Mucosa of descending colon (tissue), 3 donors: ENCODE measurements around the gene SSBP3. TPM values are rescaled to one million over a fixed set of nuclear protein-coding genes. Genes with fewer than 3 reads are reported as not detected.

Experiments used
- ATAC-seq: fragments of 200-7000 bp; cut with Tn5 transposase; one replicate; pipeline ENCODE4 v1.9.1; 2020; ENCODE audit warnings: mild to moderate bottlenecking, moderate library complexity
- DNase-seq, 3 donors: peaks; one replicate each; pipeline ENCODE4 v3.0.0-alpha.2; 2020
- H3K36me3 ChIP-seq: fragments of 200-600 bp; one replicate; pipeline ENCODE4 v1.8.0; 2021; ENCODE audit warnings: low read depth, mild to moderate bottlenecking
- H3K4me1 ChIP-seq: fragments of 200-600 bp; one replicate; pipeline ENCODE4 v1.8.0; 2021; ENCODE audit warnings: low read depth, mild to moderate bottlenecking
- H3K4me3 ChIP-seq: fragments of 200-600 bp; one replicate; pipeline ENCODE4 v1.8.0; 2021; ENCODE audit warnings: mild to moderate bottlenecking
- H3K9me3 ChIP-seq: fragments of 200-600 bp; one replicate; pipeline ENCODE4 v1.8.0; 2021; ENCODE audit warnings: mild to moderate bottlenecking
- CTCF ChIP-seq: fragments of 200-600 bp; IDR thresholded peaks from one replicate; pipeline ENCODE4 v1.8.0; 2022; ENCODE audit warnings: antibody characterized with exemption, mild to moderate bottlenecking
- intact Hi-C, 2 donors: fragments of 100-400 bp; cut with DNase I in 1 of 2; cut with micrococcal nuclease in 1 of 2; formaldehyde crosslinking; loops; one replicate each; pipeline versions ENCODE4 v1.11.0 to v1.11.1; 2022; cut with DNase I, micrococcal nuclease
- total RNA-seq, 3 donors: library from RNA; stranded (reverse); fragmentation: NEBNext Ultra II Directional in 2 of 3; extraction: Animal tissue kit (Norgen Biotek cat#: 25700) in 2 of 3; gene quantifications; one replicate each; pipeline versions ENCODE4 v1.2.1 to v1.2.4, GENCODE V29; 2021 to 2023
- donor health status: DM: no; HTN: no; CAD: no; lungs with moderate emphysema.
- donor health status: DM: no; HTN: no; CAD: no.
- donor health status: DM: no; HTN: yes; CAD: no.

SSBP3 gene
- total RNA-seq, 3 donors from 2014 or later = 77.8 to 85.1 (median 82.0) TPM

- no peak for TF ChIP-seq CTCF
- Histone ChIP-seq H3K4me1 (no peaks in the 10 kb centered on the region), H3K9me3 (no peaks in the 10 kb centered on the region), H3K36me3 (no peaks in the 10 kb centered on the region), H3K4me3 (no peak overlapping the region)
- ATAC-seq = no peak
- intact Hi-C loops = no loop called here
- no peak for DNase-seq
Measured at GRCh38 chr1:54188291-54188690, 217.9 kb downstream of the SSBP3 start.

GRCh38 chr1:54186056-54186455 lies 220.1 kb downstream of the SSBP3 start:
- DNase-seq = no peak

GRCh38 chr1:54180701-54181360 lies 225.4 kb downstream of the SSBP3 start:
- intact Hi-C loops = no loop called here
- no peaks in the 10 kb centered on the region for H3K9me3 ChIP-seq
- ATAC-seq = no peak
- H3K4me3 ChIP-seq = no peak overlapping the region
- TF ChIP-seq CTCF = no peak
- DNase-seq = no peak
- no peaks in the 10 kb centered on the region for H3K4me1 ChIP-seq
- H3K36me3 ChIP-seq = no peaks in the 10 kb centered on the region

More at GRCh38 chr1:54186056-54186455, 220.1 kb downstream of the SSBP3 start:
- no peaks in the 10 kb centered on the region for H3K4me1 ChIP-seq
- H3K36me3 ChIP-seq = no peaks in the 10 kb centered on the region
- no peaks in the 10 kb centered on the region for H3K9me3 ChIP-seq
- no peak for ATAC-seq
- intact Hi-C loops = no loop called here
- no peak for TF ChIP-seq CTCF
- H3K4me3 ChIP-seq = no peak overlapping the region

GRCh38 chr1:54178296-54179070 lies 227.7 kb downstream of the SSBP3 start:
- intact Hi-C loops = no loop called here

GRCh38 chr1:54177726-54178125 lies 228.5 kb downstream of the SSBP3 start:
- ATAC-seq = no peak
- intact Hi-C loops = no loop called here
- no peak for TF ChIP-seq CTCF
- DNase-seq = no peak
- Histone ChIP-seq H3K36me3 (no peaks in the 10 kb centered on the region), H3K9me3 (no peaks in the 10 kb centered on the region), H3K4me1 (no peaks in the 10 kb centered on the region), H3K4me3 (no peak overlapping the region)

More at GRCh38 chr1:54178296-54179070, 227.7 kb downstream of the SSBP3 start:
- no peak overlapping the region for H3K4me3 ChIP-seq
- no peaks in the 10 kb centered on the region for H3K36me3 ChIP-seq
- H3K9me3 ChIP-seq = no peaks in the 10 kb centered on the region
- ATAC-seq (no peak), DNase-seq (no peak)
- no peaks in the 10 kb centered on the region for H3K4me1 ChIP-seq
- no peak for TF ChIP-seq CTCF
